Panc1 (cell line): ENCODE results near the gene LRP1B.

Experiments used
- POLR2AphosphoS5 ChIP-seq: IDR thresholded peaks from 2 replicates; pipeline ENCODE4 v1.6.1; 2012; ENCODE audit warnings: mild to moderate bottlenecking, low read depth, low read length, moderate library complexity
- TCF7L2 ChIP-seq: IDR thresholded peaks from 2 replicates; pipeline ENCODE4 v1.6.1; 2011; ENCODE audit warnings: mild to moderate bottlenecking, low read depth, low read length, inconsistent platforms
- TF ChIP-seq, protein P1 (sequence below): fragments of 450-650 bp; IDR thresholded peaks from 2 replicates; pipeline ENCODE4 v1.5.1; 2017; ENCODE audit warnings: mild to moderate bottlenecking

DNA sequence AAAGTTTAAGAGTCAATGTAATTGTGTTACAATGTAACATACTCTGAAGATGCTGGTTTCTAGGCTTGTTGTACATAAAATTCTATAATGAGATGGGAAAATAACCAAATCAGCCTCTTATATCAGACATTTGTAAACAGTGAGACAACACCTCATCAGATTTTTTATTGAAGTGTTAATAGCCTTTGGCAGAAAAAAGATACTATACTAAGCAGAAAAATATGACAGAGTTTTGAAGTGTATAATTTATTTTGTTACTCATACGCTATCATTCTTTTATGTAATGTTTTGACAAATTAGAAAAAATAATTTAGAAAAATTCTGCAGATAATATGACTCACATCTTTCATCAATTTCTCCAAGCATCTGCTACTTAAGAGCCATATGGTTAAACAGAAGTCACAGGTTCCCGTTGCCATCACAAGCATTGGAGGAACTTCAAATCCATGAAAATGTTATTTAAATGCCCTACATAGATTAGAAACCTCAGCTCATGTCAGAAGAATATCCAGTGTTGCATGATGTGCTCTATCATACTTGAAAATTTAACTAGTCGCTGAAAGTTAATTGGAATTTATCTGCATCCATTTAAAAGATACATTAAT is 535.4 kb downstream of the LRP1B start:
- TF ChIP-seq, protein P1, sequence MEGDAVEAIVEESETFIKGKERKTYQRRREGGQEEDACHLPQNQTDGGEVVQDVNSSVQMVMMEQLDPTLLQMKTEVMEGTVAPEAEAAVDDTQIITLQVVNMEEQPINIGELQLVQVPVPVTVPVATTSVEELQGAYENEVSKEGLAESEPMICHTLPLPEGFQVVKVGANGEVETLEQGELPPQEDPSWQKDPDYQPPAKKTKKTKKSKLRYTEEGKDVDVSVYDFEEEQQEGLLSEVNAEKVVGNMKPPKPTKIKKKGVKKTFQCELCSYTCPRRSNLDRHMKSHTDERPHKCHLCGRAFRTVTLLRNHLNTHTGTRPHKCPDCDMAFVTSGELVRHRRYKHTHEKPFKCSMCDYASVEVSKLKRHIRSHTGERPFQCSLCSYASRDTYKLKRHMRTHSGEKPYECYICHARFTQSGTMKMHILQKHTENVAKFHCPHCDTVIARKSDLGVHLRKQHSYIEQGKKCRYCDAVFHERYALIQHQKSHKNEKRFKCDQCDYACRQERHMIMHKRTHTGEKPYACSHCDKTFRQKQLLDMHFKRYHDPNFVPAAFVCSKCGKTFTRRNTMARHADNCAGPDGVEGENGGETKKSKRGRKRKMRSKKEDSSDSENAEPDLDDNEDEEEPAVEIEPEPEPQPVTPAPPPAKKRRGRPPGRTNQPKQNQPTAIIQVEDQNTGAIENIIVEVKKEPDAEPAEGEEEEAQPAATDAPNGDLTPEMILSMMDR = no peak
- TF ChIP-seq TCF7L2 = no peak
- no peak for TF ChIP-seq POLR2AphosphoS5
